Tibial artery (tissue), 4 donors: ENCODE results near the gene OSBPL6.

Experiments
- DNase-seq, 2 donors: peaks; one replicate each; pipeline ENCODE4 v3.0.0-alpha.2; 2019
- H3K27ac ChIP-seq, 2 donors: fragments of 200-600 bp; sonication (generic) in 1 of 2; 1 replicate in 1 of 2; 2 replicates in 1 of 2; pipeline ENCODE4 v1.5.1; 2018 to 2019; ENCODE audit warnings: mild to moderate bottlenecking in 1 of 2
- H3K27me3 ChIP-seq, 2 donors: fragments of 200-600 bp; sonication (generic) in 1 of 2; one replicate each; pipeline versions ENCODE4 v1.5.1 to v1.6.0; 2016 to 2019
- H3K36me3 ChIP-seq, 3 donors: fragments of 200-600 bp; sonication (generic) in 2 of 3; one replicate each; pipeline ENCODE4 v1.5.1; 2016 to 2019; ENCODE audit warnings: mild to moderate bottlenecking in 2 of 3
- H3K4me1 ChIP-seq, 4 donors: fragments of 200-600 bp; sonication (generic) in 2 of 4; 1 replicate in 3 of 4; 2 replicates in 1 of 4; pipeline ENCODE4 v1.5.1; 2016 to 2019
- H3K4me3 ChIP-seq, 2 donors: fragments of 200-600 bp; sonication (generic) in 1 of 2; 1 replicate in 1 of 2; 2 replicates in 1 of 2; pipeline ENCODE4 v1.5.1; 2018 to 2019; ENCODE audit warnings: mild to moderate bottlenecking in 2 of 2
- H3K9me3 ChIP-seq, 3 donors: fragments of 200-600 bp; sonication (generic) in 1 of 3; one replicate each; pipeline ENCODE4 v1.5.1; 2016 to 2019
- intact Hi-C: fragments of 100-400 bp; cut with DNase I; formaldehyde crosslinking; loops from one replicate; pipeline ENCODE4 v1.15.0; 2023; ENCODE audit warnings: low total_unique reads
- TF ChIP-seq, protein P1 (sequence below), 2 experiments: fragments of 200-600 bp in 1 of 2; fragments of 450-650 bp in 1 of 2; IDR thresholded peaks; one replicate each; pipeline ENCODE4 v1.5.1; 2017 to 2019; ENCODE audit warnings: antibody characterized with exemption in 2 of 2, mild to moderate bottlenecking in 1 of 2, moderate library complexity in 1 of 2

OSBPL6 gene

DNA sequence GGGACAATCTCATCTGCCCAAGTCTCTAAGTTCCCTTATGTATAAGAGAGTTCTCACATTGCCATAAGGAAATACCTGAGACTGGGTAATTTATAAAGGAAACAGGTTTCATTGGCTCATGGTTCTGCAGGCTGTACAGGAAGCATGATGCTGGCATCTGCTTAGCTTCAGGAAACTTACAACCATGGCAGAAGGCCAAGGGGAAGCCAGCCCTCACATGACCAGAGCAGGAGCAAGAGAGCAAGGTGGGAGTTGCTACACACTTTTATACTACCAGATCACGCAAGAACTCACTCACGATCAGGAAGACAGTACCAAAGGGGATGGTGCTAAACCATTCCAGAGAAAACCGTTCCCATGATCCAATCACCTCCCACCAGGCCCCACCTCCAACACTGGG lies 182.7 kb downstream of the OSBPL6 start:
- intact Hi-C loops, result no loop called here
- H3K9me3 ChIP-seq, result no peaks in the 10 kb centered on the region
- H3K27me3 ChIP-seq, result no peaks in the 10 kb centered on the region
- H3K4me1 ChIP-seq, result no peaks in the 10 kb centered on the region
- no peak overlapping the region for H3K27ac ChIP-seq
- H3K4me3 ChIP-seq, result no peak overlapping the region
- no peak for DNase-seq
- peaks cover 0 to 16% (median 5%) of the 10 kb centered on the region in 3 donors for H3K36me3 ChIP-seq
- TF ChIP-seq, protein P1, sequence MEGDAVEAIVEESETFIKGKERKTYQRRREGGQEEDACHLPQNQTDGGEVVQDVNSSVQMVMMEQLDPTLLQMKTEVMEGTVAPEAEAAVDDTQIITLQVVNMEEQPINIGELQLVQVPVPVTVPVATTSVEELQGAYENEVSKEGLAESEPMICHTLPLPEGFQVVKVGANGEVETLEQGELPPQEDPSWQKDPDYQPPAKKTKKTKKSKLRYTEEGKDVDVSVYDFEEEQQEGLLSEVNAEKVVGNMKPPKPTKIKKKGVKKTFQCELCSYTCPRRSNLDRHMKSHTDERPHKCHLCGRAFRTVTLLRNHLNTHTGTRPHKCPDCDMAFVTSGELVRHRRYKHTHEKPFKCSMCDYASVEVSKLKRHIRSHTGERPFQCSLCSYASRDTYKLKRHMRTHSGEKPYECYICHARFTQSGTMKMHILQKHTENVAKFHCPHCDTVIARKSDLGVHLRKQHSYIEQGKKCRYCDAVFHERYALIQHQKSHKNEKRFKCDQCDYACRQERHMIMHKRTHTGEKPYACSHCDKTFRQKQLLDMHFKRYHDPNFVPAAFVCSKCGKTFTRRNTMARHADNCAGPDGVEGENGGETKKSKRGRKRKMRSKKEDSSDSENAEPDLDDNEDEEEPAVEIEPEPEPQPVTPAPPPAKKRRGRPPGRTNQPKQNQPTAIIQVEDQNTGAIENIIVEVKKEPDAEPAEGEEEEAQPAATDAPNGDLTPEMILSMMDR (IDR thresholded peaks at IDR 0.05), result no peak

DNA sequence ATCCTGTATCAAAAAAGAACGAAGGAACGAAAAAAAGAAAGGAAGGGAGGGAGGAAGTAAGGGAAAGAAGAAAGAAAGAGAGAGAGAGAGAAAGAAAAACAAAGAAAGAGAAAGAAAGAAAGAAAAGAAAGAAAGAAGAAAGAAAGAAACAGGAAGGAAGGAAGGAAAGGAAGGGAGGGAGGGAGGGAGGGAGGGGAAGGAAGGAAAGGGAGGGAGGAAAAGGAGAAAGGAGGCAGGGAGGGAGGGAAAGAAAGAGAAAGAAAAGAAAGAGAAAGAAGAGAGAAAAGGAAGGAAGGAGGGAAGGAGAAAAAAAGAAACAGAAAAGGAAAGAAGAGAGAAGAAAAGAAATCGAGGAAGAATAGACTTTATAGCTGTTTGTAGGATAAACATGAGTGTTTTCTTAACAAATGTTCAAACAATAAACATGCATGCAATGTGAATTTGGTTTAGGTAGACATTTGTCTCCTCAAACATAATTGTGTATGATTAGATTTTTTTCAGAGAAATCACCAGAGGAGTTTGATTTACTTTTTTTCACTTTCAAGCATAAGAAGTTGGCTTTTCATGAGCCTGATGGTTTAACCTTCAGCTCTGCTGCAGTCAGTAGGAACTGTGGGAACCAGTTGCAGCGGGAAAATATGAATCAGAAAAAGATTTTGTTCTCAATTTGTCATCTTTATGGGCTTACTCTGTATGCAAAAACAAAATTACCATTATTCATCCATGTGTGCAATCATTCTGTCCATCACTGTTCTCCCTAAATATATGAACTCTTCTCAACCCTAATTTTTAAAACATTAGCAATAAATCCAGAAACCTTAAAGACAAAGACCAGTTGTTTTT lies 185.1 kb downstream of the OSBPL6 start:
- no peaks in the 10 kb centered on the region for H3K4me1 ChIP-seq
- H3K9me3 ChIP-seq, result no peaks in the 10 kb centered on the region
- intact Hi-C loops, result no loop called here
- peaks cover 0 to 30% (median 5%) of the 10 kb centered on the region in 3 donors for H3K36me3 ChIP-seq
- no peak for DNase-seq
- no peaks in the 10 kb centered on the region for H3K27me3 ChIP-seq
- TF ChIP-seq, protein P1 (IDR thresholded peaks at IDR 0.05), result no peak
- H3K27ac ChIP-seq, result no peak overlapping the region
- H3K4me3 ChIP-seq, result no peak overlapping the region

DNA sequence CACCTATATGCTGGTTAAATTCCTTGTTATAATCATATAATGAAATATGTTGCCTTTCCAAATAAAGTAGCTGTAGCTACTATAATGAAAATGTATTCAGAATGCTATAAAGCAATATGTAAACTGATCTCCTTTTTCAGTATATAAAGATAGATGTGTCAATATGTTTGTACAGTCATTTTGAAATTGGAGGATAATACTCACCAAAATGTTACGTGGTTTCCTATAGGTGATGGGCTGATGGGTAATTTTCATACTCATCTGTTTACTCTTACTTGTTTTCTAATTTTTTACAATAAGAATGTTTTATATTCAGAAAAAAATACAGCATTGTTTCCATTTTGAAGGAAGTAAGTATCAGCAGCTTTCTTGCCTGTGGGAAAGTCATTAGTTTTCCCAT lies 186.5 kb downstream of the OSBPL6 start:
- peaks cover 0 to 25% (median 5%) of the 10 kb centered on the region in 3 donors for H3K36me3 ChIP-seq
- intact Hi-C loops, result no loop called here
- TF ChIP-seq, protein P1 (IDR thresholded peaks at IDR 0.05), result no peak
- H3K4me3 ChIP-seq, result no peak overlapping the region
- no peaks in the 10 kb centered on the region for H3K9me3 ChIP-seq
- no peaks in the 10 kb centered on the region for H3K27me3 ChIP-seq
- DNase-seq, result no peak
- H3K27ac ChIP-seq, result no peak overlapping the region
- no peaks in the 10 kb centered on the region for H3K4me1 ChIP-seq

DNA sequence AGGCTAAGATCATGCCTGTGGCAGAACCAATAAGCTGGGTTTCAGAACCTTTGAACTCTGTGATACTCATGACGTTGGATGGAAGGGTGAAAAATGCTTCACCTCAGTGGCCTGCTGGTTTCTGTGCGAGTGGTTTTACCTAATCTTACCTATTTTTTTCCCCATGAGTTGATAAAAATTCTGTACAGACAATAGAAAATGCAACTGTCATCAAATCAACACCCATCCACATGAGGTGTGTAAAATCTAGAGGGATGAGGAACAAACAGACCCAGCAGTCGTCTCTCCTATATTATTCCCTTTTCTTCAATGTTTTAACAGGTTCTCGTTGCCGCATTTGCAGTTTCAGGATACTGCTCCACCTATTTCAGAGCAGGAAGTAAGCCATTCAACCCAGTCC lies 189.4 kb downstream of the OSBPL6 start:
- Histone ChIP-seq H3K27ac (no peak overlapping the region), H3K9me3 (no peaks in the 10 kb centered on the region), H3K4me1 (no peaks in the 10 kb centered on the region), H3K27me3 (no peaks in the 10 kb centered on the region), H3K4me3 (no peak overlapping the region), H3K36me3 (peaks cover 0 to 20% (median 0%) of the 10 kb centered on the region in 3 donors)
- TF ChIP-seq, protein P1 (IDR thresholded peaks at IDR 0.05), result no peak
- intact Hi-C loops, result no loop called here
- DNase-seq, result no peak

DNA sequence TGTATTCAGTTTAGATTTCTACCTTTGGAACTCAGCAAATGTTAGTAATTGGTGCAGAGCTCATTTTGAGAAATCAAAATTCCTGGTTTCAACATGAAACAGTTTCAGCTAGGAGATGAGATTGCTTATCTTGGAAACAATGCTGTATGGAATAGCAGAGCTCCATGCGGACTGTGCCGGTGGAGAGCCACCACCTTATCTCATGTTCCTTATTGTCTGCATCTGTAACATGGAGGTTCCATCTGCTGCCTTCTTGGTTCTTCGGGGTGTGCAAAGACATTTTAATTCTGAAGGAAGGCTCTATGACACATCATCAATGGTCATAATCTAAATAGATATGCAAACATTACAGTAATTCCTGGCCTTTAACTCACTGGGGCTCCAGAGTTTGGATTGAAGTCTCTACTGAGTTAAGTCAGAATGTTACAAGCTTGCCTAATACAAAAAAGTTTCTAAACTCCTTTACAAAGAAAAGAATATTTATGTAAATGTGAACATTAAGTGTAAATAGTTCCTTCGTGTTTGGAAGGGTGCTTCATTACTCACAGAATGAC lies 191.4 kb downstream of the OSBPL6 start:
- Histone ChIP-seq H3K4me3 (no peak overlapping the region), H3K9me3 (no peaks in the 10 kb centered on the region), H3K27ac (no peak overlapping the region), H3K4me1 (no peaks in the 10 kb centered on the region), H3K27me3 (no peaks in the 10 kb centered on the region), H3K36me3 (peaks cover 0 to 25% (median 0%) of the 10 kb centered on the region in 3 donors)
- TF ChIP-seq, protein P1 (IDR thresholded peaks at IDR 0.05), result no peak
- DNase-seq, result no peak
- intact Hi-C loops, result no loop called here
